B cell (primary cell): ENCODE measurements around the gene TGFBR2. TPM values are rescaled to one million over a fixed set of nuclear protein-coding genes. Genes with fewer than 3 reads are reported as not detected.

ENCODE experiments used
- ATAC-seq: fragments of 200-7000 bp; cut with Tn5 transposase; one replicate; pipeline ENCODE4 v1.10.0; 2021; ENCODE audit warnings: low read depth, mild to moderate bottlenecking, moderate number of reproducible peaks, moderate library complexity
- CTCF ChIA-PET: fragments of 350-600 bp; sonication (Branson Sonifier 250); formaldehyde crosslinking; loops from one replicate; lab custom pipeline; 2021; ENCODE audit warnings: antibody characterized with exemption, inconsistent platforms; lab: Charles Lee
- POLR2A ChIA-PET: fragments of 350-600 bp; sonication (Branson Sonifier 250); formaldehyde crosslinking; loops from one replicate; lab custom pipeline; 2021; ENCODE audit warnings: antibody characterized with exemption; lab: Charles Lee
- DNase-seq: peaks from one replicate; pipeline ENCODE4 v3.0.0; 2013
- H2AFZ ChIP-seq: 2 replicates; pipeline ENCODE4 v1.6.1; 2012; ENCODE audit warnings: mild to moderate bottlenecking, low read depth, low read length; ENCODE audit not compliant: insufficient read depth, poor library complexity, severe bottlenecking
- H3K27ac ChIP-seq, 2 donors: 1 replicate in 1 of 2; 2 replicates in 1 of 2; pipeline ENCODE4 v1.5.1; 2012 to 2013; ENCODE audit warnings: low read length in 2 of 2, mild to moderate bottlenecking in 2 of 2, moderate library complexity in 1 of 2
- H3K27me3 ChIP-seq, 4 experiments: fragments of 200-600 bp in 1 of 4; sonication (generic) in 1 of 4; replicated peaks in 1 of 4; 1 replicate in 2 of 4; 2 replicates in 2 of 4; pipeline versions ENCODE4 v1.6.1 to v1.7.0; 2013 to 2016; ENCODE audit warnings: low read length in 3 of 4, mild to moderate bottlenecking in 2 of 4, mixed read lengths in 1 of 4, moderate library complexity in 1 of 4; ENCODE audit not compliant: insufficient read depth in 4 of 4, control insufficient read depth in 3 of 4; ENCODE audit errors: control extremely low read depth in 1 of 4
- H3K36me3 ChIP-seq, 2 experiments: replicated peaks in 1 of 2; 1 replicate in 1 of 2; 2 replicates in 1 of 2; pipeline versions ENCODE4 v1.6.1 to v1.7.1; 2013; ENCODE audit warnings: low read length in 1 of 2; ENCODE audit not compliant: insufficient read depth in 2 of 2, control insufficient read depth in 1 of 2; ENCODE audit errors: control extremely low read depth in 1 of 2, extremely low read depth in 1 of 2
- H3K4me1 ChIP-seq, 2 donors: fragments of 200-600 bp in 1 of 2; sonication (generic) in 1 of 2; 1 replicate in 1 of 2; 2 replicates in 1 of 2; pipeline versions ENCODE4 v1.5.1 to v1.6.1; 2013 to 2017; ENCODE audit warnings: low read length in 2 of 2; ENCODE audit not compliant: control insufficient read depth in 2 of 2, insufficient read depth in 2 of 2
- H3K4me2 ChIP-seq: replicated peaks from 2 replicates; pipeline ENCODE3; 2012; ENCODE audit warnings: mild to moderate bottlenecking, low read depth, low read length; ENCODE audit not compliant: poor library complexity, severe bottlenecking
- H3K4me3 ChIP-seq, 5 experiments: fragments of 200-600 bp in 1 of 5; sonication (generic) in 1 of 5; 1 replicate in 3 of 5; 2 replicates in 2 of 5; pipeline versions ENCODE4 v1.5.1 to v1.7.0; 2011 to 2016; ENCODE audit warnings: low read length in 4 of 5, mild to moderate bottlenecking in 4 of 5, low read depth in 2 of 5, control low read depth in 1 of 5, moderate library complexity in 1 of 5; ENCODE audit not compliant: insufficient read depth in 1 of 5; ENCODE audit errors: control extremely low read depth in 1 of 5, extremely low read depth in 1 of 5
- H3K79me2 ChIP-seq: fragments of 200-600 bp; sonication (generic); one replicate; pipeline ENCODE4 v1.6.0; 2016; ENCODE audit warnings: low read length; ENCODE audit not compliant: control insufficient read depth, insufficient read depth
- H3K9ac ChIP-seq: fragments of 200-600 bp; sonication (generic); 2 replicates; pipeline ENCODE4 v1.6.1; 2017; ENCODE audit warnings: mild to moderate bottlenecking, low read length, moderate library complexity
- H3K9me3 ChIP-seq, 3 donors: one replicate each; pipeline versions ENCODE4 v1.6.1 to v1.7.1; 2013; ENCODE audit warnings: low read length in 2 of 3; ENCODE audit not compliant: control insufficient read depth in 2 of 3, insufficient read depth in 1 of 3; ENCODE audit errors: control extremely low read depth in 1 of 3
- H4K20me1 ChIP-seq: 2 replicates; pipeline ENCODE4 v1.6.0; 2012; ENCODE audit warnings: mild to moderate bottlenecking, low read length; ENCODE audit not compliant: insufficient read depth, control insufficient read depth, poor library complexity, severe bottlenecking
- H3K27ac Mint-ChIP-seq: one replicate; pipeline ENCODE4 v1.8.0; 2021; ENCODE audit warnings: mixed read lengths
- H3K27me3 Mint-ChIP-seq: one replicate; pipeline ENCODE4 v1.8.0; 2021; ENCODE audit warnings: mixed read lengths
- H3K4me1 Mint-ChIP-seq: one replicate; pipeline ENCODE4 v1.8.0; 2021; ENCODE audit warnings: mixed read lengths
- H3K4me3 Mint-ChIP-seq: one replicate; pipeline ENCODE4 v1.8.0; 2021; ENCODE audit warnings: mixed read lengths
- H3K9me3 Mint-ChIP-seq: one replicate; pipeline ENCODE4 v1.8.0; 2022; ENCODE audit warnings: mixed read lengths; ENCODE audit not compliant: insufficient read depth
- CTCF ChIP-seq: fragments of 200-600 bp; IDR thresholded peaks from one replicate; pipeline ENCODE4 v1.8.0; 2022; ENCODE audit warnings: antibody characterized with exemption, mild to moderate bottlenecking
- EZH2 ChIP-seq: IDR thresholded peaks from 2 replicates; pipeline ENCODE4 v1.6.1; 2012; ENCODE audit warnings: borderline replicate concordance, low read depth, mild to moderate bottlenecking, moderate library complexity, low read length; ENCODE audit not compliant: insufficient read depth, poor library complexity, severe bottlenecking
- WGBS: methylation state at CpG from one replicate; pipeline ENCODE4 v1.1.5; 2013; ENCODE audit warnings: missing lambda C conversion rate; ENCODE audit not compliant: insufficient coverage; 5-methylcytosine and 5-hydroxymethylcytosine counted together
- intact Hi-C: fragments of 100-400 bp; cut with micrococcal nuclease; formaldehyde crosslinking; loops from one replicate; pipeline ENCODE4 v1.10.0; 2022
- polyA plus RNA-seq: library from polyadenylated mRNA; depleted of rRNA; stranded (reverse); fragments of >200 nt; gene quantifications from 2 replicates; pipeline ENCODE4 v1.2.3, GENCODE V29; 2012
- total RNA-seq, 2 donors: library from RNA; stranded (reverse); fragments of 120-200 nt in 1 of 2; gene quantifications; 1 replicate in 1 of 2; 2 replicates in 1 of 2; pipeline versions ENCODE4 v1.2.3 to v1.2.4, GENCODE V29; 2013 to 2022

TGFBR2 gene
- total and polyA plus RNA-seq, 2 donors (not counting 1 experiment from before 2014, with no cell fraction given), result 68.7 to 189 TPM

- Histone ChIP-seq H3K79me2 (peaks cover 39% of the 10 kb centered on the region), H3K4me2 (no peak overlapping the region), H4K20me1 (peaks cover 15% of the 10 kb centered on the region), H3K27me3 (no peaks in the 10 kb centered on the region), H3K9me3 (no peaks in the 10 kb centered on the region), H3K9ac (no peak overlapping the region), H3K27ac (peak overlapping the region in 1 of 2 donors; percentile 82), H3K4me1 (peaks cover 19 to 24% of the 10 kb centered on the region in 2 donors), H3K4me3 (no peak overlapping the region), H2AFZ (no peak overlapping the region), H3K36me3 (peaks cover 21 to 89% of the 10 kb centered on the region in 2 experiments)
- H3K4me3 Mint-ChIP-seq, result no peak overlapping the region
- H3K27ac Mint-ChIP-seq, result peak overlapping the region; percentile 28
- WGBS, result 100% methylated on average over 5 of the region's 8 CpGs
- peaks cover 67% of the 10 kb centered on the region for H3K4me1 Mint-ChIP-seq
- TF ChIP-seq EZH2 (no peak), CTCF (no peak)
- no peaks in the 10 kb centered on the region for H3K9me3 Mint-ChIP-seq
- POLR2A ChIA-PET, result no interaction called here
- ATAC-seq, result no peak
- CTCF ChIA-PET, result interaction anchor here (1.2 to 1.3 kb wide), 2 partner anchors 369 to 645 kb away, joined by 3 to 4 read pairs; no protein-coding TSS in a partner anchor
- no peak for DNase-seq
- no peaks in the 10 kb centered on the region for H3K27me3 Mint-ChIP-seq
- intact Hi-C loops, result no loop called here
Measured at GRCh38 chr3:30687930-30688570, 81.6 kb downstream of the TGFBR2 start.
